ACHN (cell line): ENCODE data around the gene ZBTB18.
"Not testable (repeated sequence)": the region's sequence is repeated elsewhere in the genome, so short reads cannot be mapped to it uniquely, and the experiment has no call there.

Experiments used
- DNase-seq: peaks from one replicate; pipeline ENCODE4 v3.0.0-alpha.2; 2015
- in situ Hi-C: cut with HindIII; loops from 2 replicates; pipeline ENCODE4 v1.10.0; 2017; ENCODE audit warnings: low sequenced_read_pairs, low pct_ligation_motif_present, low pct_unique_long_range_greater_than_20kb

ZBTB18 gene

DNA sequence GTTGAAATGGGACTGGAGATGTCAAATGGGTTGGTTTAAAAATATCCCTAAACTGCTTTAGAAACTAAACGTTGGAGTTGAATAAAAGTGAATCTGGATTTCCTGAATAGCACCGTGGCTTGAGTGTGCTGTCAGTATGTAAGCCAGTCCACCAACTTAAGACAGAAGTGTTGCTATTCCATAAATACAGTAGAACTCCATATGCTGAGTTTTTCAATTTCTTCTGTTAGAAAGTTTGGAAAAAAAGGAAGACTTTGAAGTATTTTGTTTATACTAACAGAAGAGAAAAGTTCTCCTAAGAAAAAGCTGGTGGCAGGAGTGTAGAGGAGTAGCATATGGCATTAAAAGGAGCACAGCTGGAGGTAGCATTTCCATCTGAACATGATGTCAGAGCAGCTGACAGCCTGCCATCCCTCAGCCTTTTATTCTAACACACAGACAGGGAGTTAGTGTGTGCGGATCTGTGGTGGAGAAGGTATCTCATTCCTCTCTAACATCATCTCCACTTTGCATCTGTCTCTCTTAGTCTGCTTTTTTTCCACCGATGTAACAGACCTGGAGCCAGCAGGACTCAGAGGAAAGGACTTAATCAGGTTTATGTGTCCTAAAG, at the start of gene ZBTB18:
Gene ZBTB18 (plus strand): TSS at position 449 of the 610 bp plus-strand sequence. CDS start 149 bp downstream, at position 598.
- DNase-seq, result peak; percentile 74
- in situ Hi-C loops, result no loop called here

DNA sequence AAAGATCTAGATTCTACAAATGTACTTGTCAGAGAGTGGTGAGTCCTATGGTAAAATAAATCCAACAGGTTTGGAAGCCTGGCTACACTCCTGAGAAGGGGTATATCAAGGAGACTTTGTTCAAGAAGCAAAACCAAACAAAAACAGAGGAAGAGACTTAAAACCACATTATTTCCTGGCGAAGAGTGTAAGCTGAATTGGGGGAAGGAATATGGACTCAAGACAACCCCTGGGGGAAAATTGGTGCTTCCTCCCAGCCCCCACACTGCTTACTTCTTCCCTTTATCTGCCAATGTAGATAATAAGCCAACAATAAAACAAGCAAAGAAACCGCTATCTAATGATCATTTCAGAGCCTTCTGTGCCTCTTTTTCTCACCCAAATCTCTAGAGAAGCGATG, 48.4 kb upstream of the ZBTB18 start:
- DNase-seq, result no peak
- in situ Hi-C loops, result no loop called here

DNA sequence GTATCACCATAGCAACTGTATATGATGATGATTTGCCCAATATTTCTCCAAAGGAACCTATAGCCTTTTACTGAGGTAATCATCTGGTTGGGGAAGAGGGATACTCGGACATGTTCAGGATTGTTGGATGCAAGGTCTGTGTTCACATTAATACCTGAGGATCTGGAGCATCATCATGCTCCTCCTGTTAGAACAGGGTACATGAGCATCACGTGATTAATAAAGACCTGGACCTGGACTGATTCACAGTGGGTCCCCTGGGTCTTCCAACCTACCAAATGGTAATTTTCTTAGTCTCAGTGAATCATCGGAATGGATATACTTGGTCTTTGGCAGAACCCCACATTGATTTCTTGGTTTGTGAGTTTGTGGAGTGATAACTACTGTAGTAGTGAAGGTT, 45.6 kb upstream of the ZBTB18 start:
- in situ Hi-C loops, result no loop called here

DNA sequence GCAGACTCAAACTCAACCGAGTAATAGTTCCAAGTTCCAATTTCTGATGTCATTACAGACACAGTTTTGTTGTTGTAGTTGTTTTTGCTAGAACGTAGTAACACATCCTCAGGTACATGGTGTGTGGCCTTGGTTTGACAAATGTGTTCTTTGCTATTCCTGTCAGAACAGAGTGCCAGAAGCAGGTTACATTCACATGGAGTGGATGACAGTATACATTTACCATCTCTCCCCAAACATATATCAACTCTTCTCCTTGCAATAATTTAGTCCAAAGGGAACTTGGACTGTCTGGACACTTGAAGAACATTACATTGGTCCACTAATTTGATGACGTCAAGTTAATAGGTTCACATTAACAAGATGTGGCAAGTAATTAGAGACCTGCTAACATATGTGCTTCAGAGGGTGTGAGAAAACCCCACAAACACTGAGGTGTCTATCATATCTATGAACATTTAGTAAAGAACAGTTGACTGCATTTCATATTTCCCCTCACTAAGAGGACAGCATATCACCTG, 44.6 kb upstream of the ZBTB18 start:
- in situ Hi-C loops, result no loop called here
- no peak for DNase-seq

More for the DNA sequence above, 45.6 kb upstream of the ZBTB18 start:
- DNase-seq, result no peak

DNA sequence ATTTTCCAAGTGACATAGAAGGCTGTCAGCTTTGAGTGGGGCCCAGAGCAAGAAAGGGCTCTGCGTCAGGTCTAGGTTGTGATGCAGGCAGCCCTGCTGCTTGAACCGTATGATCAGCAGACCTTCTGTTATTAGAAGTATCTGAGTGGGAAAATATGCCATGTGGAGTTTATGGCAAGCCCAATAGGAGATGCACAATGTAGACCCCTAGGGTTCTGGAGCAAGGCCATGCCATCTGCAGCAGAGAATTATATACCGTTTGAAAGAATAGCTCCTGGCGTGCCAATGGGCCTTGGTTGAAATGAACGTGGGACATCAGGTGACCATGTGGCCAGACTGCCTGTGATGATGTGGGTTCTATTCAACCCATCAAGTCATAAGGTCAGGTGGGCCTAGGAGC, 44.1 kb upstream of the ZBTB18 start:
- in situ Hi-C loops, result no loop called here
- no peak for DNase-seq

DNA sequence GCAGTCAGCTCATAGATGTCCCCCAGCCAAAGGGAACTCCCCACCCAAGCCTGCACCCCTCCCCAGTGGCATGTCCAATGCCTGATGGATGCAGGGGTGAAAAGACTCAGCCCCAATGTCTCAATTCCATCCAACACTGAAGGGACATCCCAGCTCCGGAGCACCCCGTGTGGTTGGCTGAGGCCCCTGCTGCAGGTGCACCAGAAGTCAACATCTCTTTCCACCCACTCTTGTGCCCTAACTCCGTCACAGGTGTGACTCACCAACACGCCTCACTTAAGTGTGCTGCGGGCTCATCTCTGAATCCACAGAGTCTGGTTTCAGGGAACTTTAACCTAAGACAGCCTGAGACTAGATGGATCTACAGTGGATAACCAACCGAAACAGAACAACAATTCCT, 40.9 kb upstream of the ZBTB18 start:
- peak; percentile 89 for DNase-seq
- in situ Hi-C loops, result no loop called here

DNA sequence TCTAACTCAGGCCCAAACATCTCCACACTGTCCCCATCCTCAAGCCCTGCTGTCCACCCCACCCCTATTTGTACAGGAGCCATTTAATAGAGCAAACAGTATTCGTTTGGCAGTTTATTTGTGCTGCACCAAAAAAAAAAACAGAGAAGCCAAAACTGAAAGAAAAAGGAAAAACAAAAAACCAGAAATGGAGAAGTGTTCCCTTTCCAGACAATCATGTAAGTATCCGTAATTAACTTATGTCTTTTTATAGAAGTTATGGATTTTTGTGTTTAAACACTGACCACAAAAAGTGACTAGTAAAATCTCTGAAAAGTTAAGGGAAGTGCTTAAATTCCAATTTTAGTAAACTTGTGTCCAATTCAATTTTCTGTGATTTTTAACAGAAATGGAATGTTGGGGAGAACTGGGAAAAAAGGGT, 40.4 kb upstream of the ZBTB18 start:
- in situ Hi-C loops, result no loop called here
- DNase-seq, result no peak

DNA sequence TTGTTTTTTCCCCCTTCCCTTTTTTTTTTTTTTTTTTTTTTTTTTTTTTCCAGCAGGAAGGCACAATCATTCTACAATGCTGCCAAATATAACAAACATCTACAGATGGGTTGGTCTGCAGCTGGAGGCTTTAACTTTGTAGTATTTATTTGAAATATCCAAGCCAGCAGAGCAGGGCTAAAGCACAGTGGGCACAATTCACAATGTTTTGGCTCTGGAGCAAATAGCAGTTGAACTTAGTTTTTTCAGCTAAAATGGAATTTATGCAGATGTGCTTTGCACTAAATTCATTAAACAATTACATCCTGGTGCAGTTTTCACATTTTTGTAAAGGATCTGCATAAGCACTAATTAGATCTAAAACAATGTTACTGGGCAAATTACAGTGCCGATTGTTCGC, 39.8 kb upstream of the ZBTB18 start:
- in situ Hi-C loops, result no loop called here
- peak; percentile 3 for DNase-seq

DNA sequence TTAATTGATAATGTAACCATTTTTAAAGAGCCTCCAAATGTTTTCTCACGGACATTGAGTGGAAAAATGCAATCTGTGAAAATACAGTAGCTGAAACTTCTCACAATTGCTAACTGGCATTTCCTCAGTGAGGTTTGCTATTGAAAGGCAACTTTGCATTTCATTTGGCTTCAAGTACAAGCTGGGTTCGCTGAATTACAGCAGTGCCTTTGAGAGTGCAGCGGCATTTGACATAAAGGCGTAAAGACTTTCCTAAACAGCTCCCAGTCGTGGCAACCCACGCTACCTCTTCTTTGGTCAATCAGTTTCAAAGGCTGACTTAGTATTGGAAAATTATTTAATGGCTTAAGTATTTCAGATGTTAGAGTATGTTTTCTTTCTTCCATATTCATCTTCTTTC, 39.3 kb upstream of the ZBTB18 start:
- DNase-seq, result peak; percentile 55
- in situ Hi-C loops, result no loop called here

DNA sequence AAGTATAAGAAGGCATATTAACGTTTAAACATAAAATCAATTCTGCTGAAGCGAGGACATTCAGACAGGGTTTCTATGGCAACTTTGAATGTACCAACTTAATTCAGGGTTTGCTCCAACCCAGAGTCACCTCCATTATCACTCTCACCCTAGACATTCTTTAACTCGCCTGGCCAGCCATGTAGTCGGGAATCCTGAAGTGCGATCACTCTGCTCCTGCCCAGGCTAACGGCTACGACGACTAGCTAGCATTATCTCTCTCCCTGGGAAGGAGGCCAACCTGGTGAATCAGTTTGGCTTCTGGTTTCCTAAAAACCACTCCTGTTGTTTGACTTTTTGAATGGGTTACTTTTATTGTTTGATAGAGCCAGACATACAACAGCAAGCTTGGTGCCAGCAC, 38.9 kb upstream of the ZBTB18 start:
- DNase-seq, result peak; percentile 95
- in situ Hi-C loops, result no loop called here

DNA sequence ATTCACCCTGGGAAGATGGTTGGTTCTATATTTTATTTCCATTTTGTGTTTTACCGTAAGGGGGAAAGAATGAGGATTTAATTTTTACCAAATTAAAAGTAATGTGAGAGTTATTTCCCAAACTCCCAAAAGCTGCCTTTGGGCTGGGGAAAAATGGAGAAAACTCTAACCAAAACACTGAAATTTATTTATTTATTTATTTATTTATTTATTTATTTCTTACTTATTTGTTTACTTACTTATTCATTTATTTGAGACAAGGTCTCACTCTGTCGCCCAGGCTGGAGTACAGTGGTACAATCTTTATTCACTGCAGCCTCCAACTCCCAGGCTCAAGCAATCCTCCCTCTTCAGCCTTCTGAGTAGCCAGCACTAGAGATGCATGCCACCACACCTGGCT, 38.0 kb upstream of the ZBTB18 start:
- in situ Hi-C loops, result no loop called here
- no peak for DNase-seq

DNA sequence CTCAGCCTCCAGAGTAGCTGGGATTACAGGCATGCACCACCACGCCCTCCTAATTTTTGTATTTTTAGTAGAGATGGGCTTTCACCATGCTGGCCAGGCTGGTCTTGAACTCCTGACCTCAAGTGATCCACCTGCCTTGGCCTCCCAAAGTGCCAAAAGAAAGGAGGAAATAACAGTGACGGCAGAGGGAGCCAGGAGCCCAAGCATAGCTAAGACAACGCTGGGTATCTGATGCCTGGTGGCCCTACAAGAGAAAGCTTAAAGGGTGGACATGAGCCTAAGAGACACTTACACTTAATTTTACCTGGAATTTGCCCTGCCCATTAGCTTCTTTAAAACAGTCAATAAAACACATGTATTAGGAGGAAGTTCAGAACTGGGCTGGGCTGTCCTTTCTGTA, 36.2 kb upstream of the ZBTB18 start:
- DNase-seq, in situ Hi-C loops: not testable (repeated sequence)

DNA sequence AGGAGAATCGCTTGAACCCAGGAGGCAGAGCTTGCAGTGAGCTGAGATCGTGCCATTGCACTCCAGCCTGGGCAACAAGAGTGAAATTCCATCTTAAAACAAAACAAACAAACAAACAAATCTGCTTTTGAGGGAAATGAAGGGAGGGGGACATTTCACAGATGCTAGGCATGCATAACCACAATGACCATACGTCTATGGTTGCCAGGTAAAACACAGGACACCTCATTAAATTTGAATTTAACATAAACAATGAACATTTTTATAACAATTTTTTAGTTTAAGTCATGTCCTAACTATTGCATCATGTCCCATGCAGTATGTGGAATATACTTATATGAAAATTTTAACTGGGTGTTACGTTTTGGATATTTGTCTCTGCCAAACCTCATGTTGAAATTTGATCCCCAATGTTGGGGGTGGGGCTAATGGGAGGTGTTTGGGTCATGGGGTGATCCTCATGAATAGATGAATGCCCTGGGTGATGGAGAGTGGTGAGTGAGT, 31.0 kb upstream of the ZBTB18 start:
- no peak for DNase-seq
- in situ Hi-C loops, result no loop called here

DNA sequence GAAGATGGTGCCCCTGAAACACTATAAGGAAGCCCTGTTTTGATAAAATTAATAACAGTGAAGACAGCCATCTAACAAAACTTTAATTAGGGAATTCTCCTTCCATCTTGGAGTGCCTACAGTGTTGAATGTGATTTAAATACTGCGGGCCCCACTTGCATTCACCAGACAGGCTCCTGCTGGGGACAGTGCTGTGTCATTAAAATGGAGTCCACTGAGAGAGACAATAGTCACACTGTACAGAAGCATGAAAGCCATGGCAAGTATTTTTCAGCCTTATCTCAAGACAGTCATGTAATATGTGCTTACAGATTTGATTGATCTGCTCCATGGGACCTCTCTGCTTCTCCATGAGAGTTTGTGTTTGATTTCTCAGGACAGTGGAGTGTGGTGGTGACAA, 29.7 kb upstream of the ZBTB18 start:
- no peak for DNase-seq
- in situ Hi-C loops, result no loop called here

DNA sequence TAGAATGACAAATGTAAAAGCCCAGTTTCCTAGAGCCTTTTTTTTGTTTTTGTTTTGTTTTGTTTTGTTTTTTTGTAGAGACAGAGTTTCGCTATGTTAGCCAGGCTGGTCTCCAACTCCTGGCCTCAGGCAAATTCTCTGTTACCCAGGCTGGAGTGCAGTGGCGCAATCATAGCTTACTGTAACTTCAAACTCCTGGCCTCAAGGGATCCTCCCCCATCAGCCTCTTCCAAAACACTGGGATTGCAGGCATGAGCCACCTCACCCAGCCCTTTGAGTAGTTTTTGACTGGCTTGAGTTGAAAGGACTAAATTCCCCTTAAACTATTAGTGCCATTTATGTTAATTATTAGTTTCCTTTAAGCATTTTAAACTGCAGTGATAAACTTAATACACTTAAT, 28.8 kb upstream of the ZBTB18 start:
- DNase-seq, result no peak
- in situ Hi-C loops, result no loop called here

DNA sequence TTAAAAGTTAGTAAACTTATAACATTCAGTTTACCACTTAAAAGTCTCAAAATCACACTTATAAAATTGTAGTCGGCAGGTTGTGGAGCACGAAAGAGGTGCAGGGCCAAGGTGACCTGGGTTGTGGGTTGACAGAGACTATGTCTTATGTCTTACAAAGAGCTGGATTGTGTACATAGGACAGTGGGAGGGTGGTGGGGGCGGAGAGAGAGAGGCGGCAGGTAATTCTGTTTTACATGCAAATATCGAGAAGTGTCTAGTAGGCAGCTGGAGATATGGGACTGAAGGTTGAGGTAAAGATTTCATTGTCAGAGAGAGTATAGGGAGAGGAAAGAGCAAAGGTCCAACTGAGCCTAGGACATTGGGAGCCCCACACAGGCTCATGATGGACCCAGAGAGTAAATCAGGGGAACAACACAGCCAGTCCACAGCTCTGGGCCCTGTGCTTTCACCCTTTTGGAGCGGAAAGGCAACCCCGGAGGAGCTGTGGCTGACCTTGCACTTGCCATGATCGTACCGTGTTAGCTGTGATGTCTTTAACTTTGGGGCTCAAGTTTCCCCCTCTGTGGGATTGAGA, 28.1 kb upstream of the ZBTB18 start:
- in situ Hi-C loops, result no loop called here
- no peak for DNase-seq

DNA sequence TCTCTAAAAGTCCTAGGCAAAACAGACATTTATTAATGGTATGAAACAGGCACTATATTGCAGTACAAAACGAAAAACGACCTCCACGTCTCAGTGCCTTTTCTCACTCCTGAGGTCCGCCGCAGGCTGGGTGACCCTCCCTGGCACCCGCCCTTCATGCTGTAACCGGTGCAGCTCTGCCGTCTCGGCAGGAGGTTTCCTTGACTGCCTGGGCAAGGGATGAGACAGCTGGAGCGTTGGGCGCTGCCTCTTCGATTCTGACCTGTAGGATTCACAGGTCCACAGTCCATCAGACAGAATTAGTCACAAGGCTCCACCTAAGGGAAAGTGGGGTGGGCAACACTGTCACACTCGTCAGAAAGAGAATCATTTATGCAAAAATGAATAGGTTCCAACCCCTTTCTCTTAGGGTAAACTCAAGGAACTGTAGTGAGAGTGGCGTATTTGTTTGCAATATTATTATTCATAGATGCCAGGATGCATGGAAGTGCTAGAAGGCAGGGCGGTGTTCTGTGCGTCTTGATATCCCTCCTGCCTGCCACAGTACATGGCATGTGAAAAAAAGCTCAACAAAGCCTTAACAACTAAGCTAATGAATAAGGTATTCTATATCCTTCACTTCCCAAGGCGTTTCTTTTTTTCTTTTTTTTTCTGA, 23.5 kb upstream of the ZBTB18 start:
- no peak for DNase-seq
- in situ Hi-C loops, result no loop called here

DNA sequence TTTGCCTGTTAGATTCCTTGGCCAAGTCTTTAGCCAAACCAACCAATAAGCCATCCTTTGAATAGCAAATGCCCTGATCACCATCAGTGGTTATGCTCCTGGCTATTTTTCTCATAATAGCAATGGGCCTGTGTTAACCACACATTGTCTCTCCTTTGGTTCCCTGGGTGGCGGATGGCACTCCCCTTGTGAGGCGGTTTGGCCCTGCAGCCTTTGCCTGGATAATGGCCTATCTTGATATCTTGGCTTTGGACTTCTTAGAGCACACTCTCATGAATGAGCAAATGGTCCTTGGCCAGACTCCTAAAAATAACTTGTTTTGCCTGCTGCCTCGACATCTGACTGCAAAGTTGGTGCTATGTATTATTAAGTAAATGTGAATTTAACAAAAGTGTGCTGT, 22.4 kb upstream of the ZBTB18 start:
- in situ Hi-C loops, result no loop called here
- no peak for DNase-seq

DNA sequence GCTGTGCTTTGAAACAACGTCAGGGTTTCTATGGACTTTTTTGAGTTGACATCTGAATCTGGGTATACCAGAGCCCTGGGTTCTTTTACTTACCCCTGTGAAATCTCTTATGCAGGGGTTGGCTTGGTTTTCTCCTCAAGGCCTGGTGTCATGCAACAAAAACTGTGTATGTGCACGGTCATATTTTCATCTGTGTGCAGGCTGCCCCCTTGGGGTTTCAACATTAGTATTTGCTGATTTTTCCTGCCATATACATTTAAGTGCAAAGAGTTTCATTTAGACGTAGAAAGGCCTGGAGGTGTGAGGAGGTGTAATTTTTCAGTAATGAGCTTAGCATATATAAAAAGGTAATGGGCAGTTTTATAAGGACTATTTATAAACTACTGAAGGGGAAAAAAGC, 22.0 kb upstream of the ZBTB18 start:
- in situ Hi-C loops, result no loop called here
- DNase-seq, result no peak
